GM21717 (cell line): ENCODE data around the gene EXOC6.
"Not testable (repeated sequence)": the region's sequence is repeated elsewhere in the genome, so short reads cannot be mapped to it uniquely, and the experiment has no call there.

ENCODE experiments used
- ATAC-seq: cut with Tn5 transposase; IDR thresholded peaks from one replicate; pipeline ENCODE4 v1.9.1; 2021; ENCODE audit warnings: mild to moderate bottlenecking, moderate library complexity; ENCODE audit not compliant: unreplicated experiment

The EXOC6 gene

GRCh38 chr10:92876509-92877036 is 28.3 kb downstream of the EXOC6 start:
- no peak for ATAC-seq

GRCh38 chr10:92880233-92880861 is 32.0 kb downstream of the EXOC6 start:
- ATAC-seq, result no peak

GRCh38 chr10:92880917-92881316 is 32.6 kb downstream of the EXOC6 start:
- ATAC-seq, result no peak

- ATAC-seq, result no peak
Observed at GRCh38 chr10:92886334-92886961, 38.1 kb downstream of the EXOC6 start.

- no peak for ATAC-seq
Observed at GRCh38 chr10:92890471-92890870, 42.2 kb downstream of the EXOC6 start.

GRCh38 chr10:92891885-92892690 is 43.8 kb downstream of the EXOC6 start:
- ATAC-seq, result no peak

- no peak for ATAC-seq
Observed at GRCh38 chr10:92892691-92893054, 44.4 kb downstream of the EXOC6 start.

- no peak for ATAC-seq
Observed at GRCh38 chr10:92894081-92894655, 45.8 kb downstream of the EXOC6 start.

GRCh38 chr10:92897916-92898315 is 49.6 kb downstream of the EXOC6 start:
- ATAC-seq, result no peak

- no peak for ATAC-seq
Observed at GRCh38 chr10:92901819-92902251, 53.5 kb downstream of the EXOC6 start.

GRCh38 chr10:92903633-92904032 is 55.3 kb downstream of the EXOC6 start:
- ATAC-seq, result no peak

GRCh38 chr10:92907280-92907679 is 59.0 kb downstream of the EXOC6 start:
- ATAC-seq, result no peak

- ATAC-seq, result not testable (repeated sequence)
Observed at GRCh38 chr10:92912631-92913030, 64.3 kb downstream of the EXOC6 start.

- no peak for ATAC-seq
Observed at GRCh38 chr10:92913973-92914372, 65.7 kb downstream of the EXOC6 start.

- ATAC-seq, result no peak
Observed at GRCh38 chr10:92914478-92915325, 66.4 kb downstream of the EXOC6 start.

- no peak for ATAC-seq
Observed at GRCh38 chr10:92915892-92916291, 67.6 kb downstream of the EXOC6 start.

GRCh38 chr10:92916433-92916832 is 68.1 kb downstream of the EXOC6 start:
- ATAC-seq, result no peak

GRCh38 chr10:92918603-92919002 is 70.3 kb downstream of the EXOC6 start:
- ATAC-seq, result no peak

GRCh38 chr10:92920866-92921265 is 72.5 kb downstream of the EXOC6 start:
- no peak for ATAC-seq

- no peak for ATAC-seq
Observed at GRCh38 chr10:92923416-92923815, 75.1 kb downstream of the EXOC6 start.
